Measurements from ENCODE around the gene NUP93.

DNA sequence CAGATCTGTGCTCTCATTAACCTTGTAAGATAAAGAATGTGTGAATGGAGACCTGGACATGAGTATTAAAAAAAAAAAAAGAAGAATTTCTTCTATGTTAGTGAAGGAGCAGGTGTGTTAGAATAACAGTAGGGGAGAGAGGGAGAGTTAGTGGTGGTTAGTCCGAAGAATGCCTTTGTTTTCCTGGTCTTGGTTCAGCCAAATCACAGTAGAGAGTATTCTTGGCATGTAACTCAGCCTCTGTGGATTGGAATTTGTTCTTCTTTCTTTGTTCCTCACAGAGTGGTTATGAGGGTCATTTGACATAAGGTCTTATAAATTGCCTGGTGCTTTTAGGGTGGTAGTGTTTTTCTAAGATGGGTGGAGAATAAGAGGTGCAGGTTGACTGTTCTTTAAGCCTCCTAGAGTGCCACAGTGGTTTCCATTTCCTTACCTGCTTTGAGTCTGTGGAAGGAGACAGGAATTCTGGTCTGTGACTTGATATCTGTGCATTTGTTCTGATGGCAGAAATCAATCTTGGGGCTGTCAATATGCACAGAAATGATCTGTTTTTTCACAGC, 17.6 kb downstream of the NUP93 start:
- TF ChIP-seq, protein P1, sequence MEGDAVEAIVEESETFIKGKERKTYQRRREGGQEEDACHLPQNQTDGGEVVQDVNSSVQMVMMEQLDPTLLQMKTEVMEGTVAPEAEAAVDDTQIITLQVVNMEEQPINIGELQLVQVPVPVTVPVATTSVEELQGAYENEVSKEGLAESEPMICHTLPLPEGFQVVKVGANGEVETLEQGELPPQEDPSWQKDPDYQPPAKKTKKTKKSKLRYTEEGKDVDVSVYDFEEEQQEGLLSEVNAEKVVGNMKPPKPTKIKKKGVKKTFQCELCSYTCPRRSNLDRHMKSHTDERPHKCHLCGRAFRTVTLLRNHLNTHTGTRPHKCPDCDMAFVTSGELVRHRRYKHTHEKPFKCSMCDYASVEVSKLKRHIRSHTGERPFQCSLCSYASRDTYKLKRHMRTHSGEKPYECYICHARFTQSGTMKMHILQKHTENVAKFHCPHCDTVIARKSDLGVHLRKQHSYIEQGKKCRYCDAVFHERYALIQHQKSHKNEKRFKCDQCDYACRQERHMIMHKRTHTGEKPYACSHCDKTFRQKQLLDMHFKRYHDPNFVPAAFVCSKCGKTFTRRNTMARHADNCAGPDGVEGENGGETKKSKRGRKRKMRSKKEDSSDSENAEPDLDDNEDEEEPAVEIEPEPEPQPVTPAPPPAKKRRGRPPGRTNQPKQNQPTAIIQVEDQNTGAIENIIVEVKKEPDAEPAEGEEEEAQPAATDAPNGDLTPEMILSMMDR (IDR thresholded peaks at IDR 0.05), result no peak
- TF ChIP-seq POLR2A (IDR thresholded peaks at IDR 0.05), result no peak
- TF ChIP-seq POLR2AphosphoS5 (IDR thresholded peaks at IDR 0.05), result no peak
- TF ChIP-seq EP300 (IDR thresholded peaks at IDR 0.05), result no peak
